ENCODE results near the gene ENC1.

Gene ENC1

GRCh38 chr5:74636149-74636548 is 4.4 kb downstream of the ENC1 start:
- Histone ChIP-seq H3K4me3 (ENCODE audit: insufficient read depth, low read length, poor library complexity, severe bottlenecking) (no peak overlapping the region), H3K4me2 (ENCODE audit: low read depth, low read length, poor library complexity, severe bottlenecking) (no peak overlapping the region), H3K9ac (ENCODE audit: low read length) (no peak overlapping the region), H3K36me3 (ENCODE audit: low read length) (no peaks in the 10 kb centered on the region), H3K79me2 (ENCODE audit: insufficient read depth, low read length) (no peaks in the 10 kb centered on the region), H3K27ac (ENCODE audit: low read depth, low read length) (no peak overlapping the region), H3K27me3 (ENCODE audit: low read length) (no peaks in the 10 kb centered on the region), H3K9me2 (replicated peaks; ENCODE audit: insufficient read depth, low read length) (no peaks in the 10 kb centered on the region), H2AFZ (ENCODE audit: low read depth, low read length, severe bottlenecking) (no peak overlapping the region), H4K20me1 (ENCODE audit: low read depth, low read length) (no peaks in the 10 kb centered on the region), H3K9me3 (ENCODE audit: insufficient read depth, low read length) (no peaks in the 10 kb centered on the region), H3F3A (ENCODE audit: insufficient read depth) (0 out of 2 replicates have a peak, but pooled peaks cover 5% of the 10 kb centered on the region)
- TF ChIP-seq CTCF (IDR thresholded peaks at IDR 0.05; ENCODE audit: insufficient read depth, low read length, poor library complexity, severe bottlenecking) (no peak), EZH2phosphoT487 (conservative IDR thresholded peaks at IDR 0.05; ENCODE audit: low read length) (no peak)

- H3K79me2 ChIP-seq (ENCODE audit: insufficient read depth, low read length): no peaks in the 10 kb centered on the region
- H3K4me2 ChIP-seq (ENCODE audit: low read depth, low read length, poor library complexity, severe bottlenecking): no peak overlapping the region
- H3K4me3 ChIP-seq (ENCODE audit: insufficient read depth, low read length, poor library complexity, severe bottlenecking): no peak overlapping the region
- no peaks in the 10 kb centered on the region for H3K27me3 ChIP-seq (ENCODE audit: low read length)
- no peaks in the 10 kb centered on the region for H4K20me1 ChIP-seq (ENCODE audit: low read depth, low read length)
- H3K36me3 ChIP-seq (ENCODE audit: low read length): no peaks in the 10 kb centered on the region
- H3K9me3 ChIP-seq (ENCODE audit: insufficient read depth, low read length): no peaks in the 10 kb centered on the region
- no peak overlapping the region for H3K27ac ChIP-seq (ENCODE audit: low read depth, low read length)
- H2AFZ ChIP-seq (ENCODE audit: low read depth, low read length, severe bottlenecking): no peak overlapping the region
- H3K9me2 ChIP-seq (replicated peaks; ENCODE audit: insufficient read depth, low read length): no peaks in the 10 kb centered on the region
- TF ChIP-seq EZH2phosphoT487 (conservative IDR thresholded peaks at IDR 0.05; ENCODE audit: low read length) (no peak), CTCF (IDR thresholded peaks at IDR 0.05; ENCODE audit: insufficient read depth, low read length, poor library complexity, severe bottlenecking) (no peak)
- 0 out of 2 replicates have a peak, but pooled peaks cover 5% of the 10 kb centered on the region for H3F3A ChIP-seq (ENCODE audit: insufficient read depth)
- H3K9ac ChIP-seq (ENCODE audit: low read length): no peak overlapping the region
These were observed 5.8 kb downstream of the ENC1 start for GRCh38 chr5:74634611-74635286.

- H3K27me3 ChIP-seq (ENCODE audit: low read length): no peaks in the 10 kb centered on the region
- no peak overlapping the region for H2AFZ ChIP-seq (ENCODE audit: low read depth, low read length, severe bottlenecking)
- no peaks in the 10 kb centered on the region for H4K20me1 ChIP-seq (ENCODE audit: low read depth, low read length)
- no peaks in the 10 kb centered on the region for H3F3A ChIP-seq (ENCODE audit: insufficient read depth)
- no peaks in the 10 kb centered on the region for H3K9me3 ChIP-seq (ENCODE audit: insufficient read depth, low read length)
- no peak overlapping the region for H3K27ac ChIP-seq (ENCODE audit: low read depth, low read length)
- no peaks in the 10 kb centered on the region for H3K36me3 ChIP-seq (ENCODE audit: low read length)
- H3K9me2 ChIP-seq (replicated peaks; ENCODE audit: insufficient read depth, low read length): no peaks in the 10 kb centered on the region
- no peak overlapping the region for H3K9ac ChIP-seq (ENCODE audit: low read length)
- no peaks in the 10 kb centered on the region for H3K79me2 ChIP-seq (ENCODE audit: insufficient read depth, low read length)
- H3K4me2 ChIP-seq (ENCODE audit: low read depth, low read length, poor library complexity, severe bottlenecking): no peak overlapping the region
- TF ChIP-seq EZH2phosphoT487 (conservative IDR thresholded peaks at IDR 0.05; ENCODE audit: low read length): no peak
- TF ChIP-seq CTCF (IDR thresholded peaks at IDR 0.05; ENCODE audit: insufficient read depth, low read length, poor library complexity, severe bottlenecking): no peak
- H3K4me3 ChIP-seq (ENCODE audit: insufficient read depth, low read length, poor library complexity, severe bottlenecking): no peak overlapping the region
These were observed 6.8 kb downstream of the ENC1 start for GRCh38 chr5:74633695-74634094.
